ENCODE data around the gene CLSTN3. TPM values are rescaled to one million over a fixed set of nuclear protein-coding genes. Genes with fewer than 3 reads are reported as not detected.

Gene CLSTN3
- total and polyA plus RNA-seq, 9 of the 15 experiments (the other 6 are each of a cell fraction or from before 2014, with no cell fraction given), result 0.08 to 23.2 (median 11.0) TPM

- TF ChIP-seq, protein P1, sequence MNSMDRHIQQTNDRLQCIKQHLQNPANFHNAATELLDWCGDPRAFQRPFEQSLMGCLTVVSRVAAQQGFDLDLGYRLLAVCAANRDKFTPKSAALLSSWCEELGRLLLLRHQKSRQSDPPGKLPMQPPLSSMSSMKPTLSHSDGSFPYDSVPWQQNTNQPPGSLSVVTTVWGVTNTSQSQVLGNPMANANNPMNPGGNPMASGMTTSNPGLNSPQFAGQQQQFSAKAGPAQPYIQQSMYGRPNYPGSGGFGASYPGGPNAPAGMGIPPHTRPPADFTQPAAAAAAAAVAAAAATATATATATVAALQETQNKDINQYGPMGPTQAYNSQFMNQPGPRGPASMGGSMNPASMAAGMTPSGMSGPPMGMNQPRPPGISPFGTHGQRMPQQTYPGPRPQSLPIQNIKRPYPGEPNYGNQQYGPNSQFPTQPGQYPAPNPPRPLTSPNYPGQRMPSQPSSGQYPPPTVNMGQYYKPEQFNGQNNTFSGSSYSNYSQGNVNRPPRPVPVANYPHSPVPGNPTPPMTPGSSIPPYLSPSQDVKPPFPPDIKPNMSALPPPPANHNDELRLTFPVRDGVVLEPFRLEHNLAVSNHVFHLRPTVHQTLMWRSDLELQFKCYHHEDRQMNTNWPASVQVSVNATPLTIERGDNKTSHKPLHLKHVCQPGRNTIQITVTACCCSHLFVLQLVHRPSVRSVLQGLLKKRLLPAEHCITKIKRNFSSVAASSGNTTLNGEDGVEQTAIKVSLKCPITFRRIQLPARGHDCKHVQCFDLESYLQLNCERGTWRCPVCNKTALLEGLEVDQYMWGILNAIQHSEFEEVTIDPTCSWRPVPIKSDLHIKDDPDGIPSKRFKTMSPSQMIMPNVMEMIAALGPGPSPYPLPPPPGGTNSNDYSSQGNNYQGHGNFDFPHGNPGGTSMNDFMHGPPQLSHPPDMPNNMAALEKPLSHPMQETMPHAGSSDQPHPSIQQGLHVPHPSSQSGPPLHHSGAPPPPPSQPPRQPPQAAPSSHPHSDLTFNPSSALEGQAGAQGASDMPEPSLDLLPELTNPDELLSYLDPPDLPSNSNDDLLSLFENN (IDR thresholded peaks at IDR 0.05; ENCODE audit: low read depth in 2 of 2, low read length in 2 of 2), result no peak
- TF ChIP-seq ATF7 (IDR thresholded peaks at IDR 0.05) (peak; percentile 86), HDAC1 (IDR thresholded peaks at IDR 0.05) (no peak), HNRNPLL (IDR thresholded peaks at IDR 0.05; ENCODE audit: low read depth, low read length, poor library complexity, severe bottlenecking) (no peak), SMARCA5 (IDR thresholded peaks at IDR 0.05) (0 out of 2 replicates have a peak, but pooled peaks have one; percentile 52), KDM2B (CRISPR knock-in tag; IDR thresholded peaks at IDR 0.05) (no peak), KLF13 (tag; IDR thresholded peaks at IDR 0.05; ENCODE audit: borderline replicate concordance, low read depth) (no peak), ATF1 (CRISPR knock-in tag; IDR thresholded peaks at IDR 0.05) (no peak), ATF1 (tag; IDR thresholded peaks at IDR 0.05) (no peak), AFF1 (IDR thresholded peaks at IDR 0.05; ENCODE audit: low read depth in 1 of 2, partially characterized antibody in 2 of 2) (no peak)
- TF ChIP-seq, protein P2, sequence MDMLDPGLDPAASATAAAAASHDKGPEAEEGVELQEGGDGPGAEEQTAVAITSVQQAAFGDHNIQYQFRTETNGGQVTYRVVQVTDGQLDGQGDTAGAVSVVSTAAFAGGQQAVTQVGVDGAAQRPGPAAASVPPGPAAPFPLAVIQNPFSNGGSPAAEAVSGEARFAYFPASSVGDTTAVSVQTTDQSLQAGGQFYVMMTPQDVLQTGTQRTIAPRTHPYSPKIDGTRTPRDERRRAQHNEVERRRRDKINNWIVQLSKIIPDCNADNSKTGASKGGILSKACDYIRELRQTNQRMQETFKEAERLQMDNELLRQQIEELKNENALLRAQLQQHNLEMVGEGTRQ (CRISPR knock-in tag; IDR thresholded peaks at IDR 0.05), result no peak
Measured at GRCh38 chr12:7125632-7126227, 4.4 kb upstream of the CLSTN3 start (continued).

Data from K562 (cell line).